HG03469 (cell line): ENCODE data around the gene DNPH1.
A peak's percentile ranks its signal among the peaks of the same experiment; 100 is the strongest.

Experiments
- ATAC-seq: cut with Tn5 transposase; IDR thresholded peaks from one replicate; pipeline ENCODE4 v1.9.1; 2021; ENCODE audit warnings: mild to moderate bottlenecking, moderate library complexity, moderate number of reproducible peaks; ENCODE audit not compliant: unreplicated experiment

Gene DNPH1

GRCh38 chr6:43246301-43247113 lies 17.2 kb upstream of the DNPH1 start:
- peak; percentile 12 for ATAC-seq

GRCh38 chr6:43243664-43244321 lies 14.5 kb upstream of the DNPH1 start:
- ATAC-seq = no peak

DNA sequence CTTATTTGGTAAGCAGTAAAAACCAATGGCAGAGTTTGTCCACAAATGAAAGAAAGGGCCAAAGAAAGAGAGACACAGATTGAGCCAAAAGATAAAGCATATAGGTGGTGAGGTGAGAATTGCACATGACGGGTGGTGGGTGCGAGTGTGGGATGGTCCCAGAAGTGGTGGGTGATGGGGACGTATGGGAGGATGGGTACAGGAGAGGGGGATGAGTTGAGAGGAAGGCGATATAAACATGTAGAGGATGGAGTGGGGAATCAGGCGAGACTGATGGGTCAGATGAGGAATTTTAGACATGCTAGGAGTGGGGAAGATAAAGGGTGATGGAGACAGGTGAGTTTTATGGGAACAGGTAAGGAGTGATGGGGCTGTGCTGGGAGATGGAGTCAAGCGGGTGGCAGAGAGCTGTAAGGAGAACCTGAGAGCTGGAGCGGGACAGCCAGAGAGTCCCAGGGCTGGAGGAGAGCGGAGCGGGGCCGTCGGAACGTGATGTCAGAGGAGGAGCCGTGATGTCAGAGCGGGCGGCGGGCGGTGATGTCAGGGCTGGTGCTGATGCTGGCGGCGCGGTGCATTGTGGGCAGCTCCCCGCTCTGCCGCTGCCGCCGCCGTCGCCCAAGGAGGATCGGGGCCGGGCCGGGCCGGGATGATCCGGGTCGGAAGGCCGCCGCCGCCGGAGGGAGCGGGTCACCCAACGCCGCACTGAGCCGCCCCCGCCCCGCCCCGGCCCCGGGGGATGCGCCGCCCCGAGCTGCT lies 13.8 kb upstream of the DNPH1 start, which contains the start of gene TTBK1:
TTBK1 (plus strand) TSS at position 574 of the 756 bp plus-strand sequence. CDS start 3,180 bp downstream, outside the sequence.
- ATAC-seq = no peak

DNA sequence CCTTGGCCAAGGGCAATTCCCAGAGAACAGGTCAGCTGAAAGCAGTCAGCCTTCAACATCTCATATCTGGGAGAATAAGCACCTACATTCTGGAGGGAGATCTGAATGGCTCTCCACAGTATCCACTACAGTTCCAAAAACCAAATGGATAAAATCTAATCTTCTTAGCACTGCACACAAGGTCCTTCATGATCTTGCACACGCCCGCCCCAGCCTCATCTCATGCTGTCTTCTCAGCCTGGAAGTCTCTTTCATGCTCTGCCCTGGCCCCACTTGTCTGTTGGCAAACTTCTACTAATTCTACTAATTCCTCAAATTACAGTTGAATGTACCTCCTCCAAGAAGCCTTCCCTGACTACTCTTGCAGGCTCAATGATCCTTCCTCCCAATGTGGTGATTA lies 12.2 kb upstream of the DNPH1 start:
- no peak for ATAC-seq

DNA sequence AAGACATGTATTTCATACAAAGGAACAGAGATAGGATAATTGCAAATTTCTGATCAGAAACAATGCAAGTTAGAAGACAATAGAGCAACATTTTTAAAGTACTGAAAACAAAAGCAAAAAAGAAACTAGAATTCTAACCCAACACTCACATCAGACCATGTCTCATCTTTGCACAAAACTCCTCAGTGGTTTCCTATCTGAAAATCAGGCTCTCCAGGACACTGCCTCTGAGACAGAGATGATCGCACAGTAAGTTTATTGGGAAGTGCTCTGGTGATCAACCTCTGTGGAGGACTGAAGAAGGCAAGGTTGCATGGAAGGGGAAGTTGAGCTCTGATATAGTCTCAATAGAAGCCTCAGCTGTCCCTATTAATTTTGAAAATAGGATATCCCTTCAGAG lies 11.7 kb upstream of the DNPH1 start:
- ATAC-seq = no peak

GRCh38 chr6:43239054-43239453 lies 9.8 kb upstream of the DNPH1 start:
- no peak for ATAC-seq

DNA sequence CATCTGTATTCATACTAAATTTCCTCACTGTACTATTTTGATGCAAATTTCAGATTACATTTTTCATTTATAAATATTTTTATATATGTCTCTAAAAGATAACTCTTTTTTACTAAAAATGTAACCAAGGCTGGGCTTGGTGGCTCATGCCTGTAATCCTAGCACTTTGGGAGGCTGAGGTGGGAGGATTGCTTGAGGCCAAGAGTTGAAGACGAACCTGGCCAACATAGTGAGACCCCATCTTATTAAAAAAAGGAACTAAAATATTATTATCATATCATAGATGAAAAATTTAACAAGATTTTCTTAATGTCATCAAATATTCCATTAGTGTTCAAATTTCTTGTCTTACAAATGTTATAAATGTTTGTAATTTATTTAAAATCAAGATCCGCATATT lies 6.6 kb upstream of the DNPH1 start:
- no peak for ATAC-seq

GRCh38 chr6:43231735-43232450 lies 2.6 kb upstream of the DNPH1 start:
- no peak for ATAC-seq

- ATAC-seq = no peak
These were observed 1.8 kb upstream of the DNPH1 start for GRCh38 chr6:43231053-43231452.

DNA sequence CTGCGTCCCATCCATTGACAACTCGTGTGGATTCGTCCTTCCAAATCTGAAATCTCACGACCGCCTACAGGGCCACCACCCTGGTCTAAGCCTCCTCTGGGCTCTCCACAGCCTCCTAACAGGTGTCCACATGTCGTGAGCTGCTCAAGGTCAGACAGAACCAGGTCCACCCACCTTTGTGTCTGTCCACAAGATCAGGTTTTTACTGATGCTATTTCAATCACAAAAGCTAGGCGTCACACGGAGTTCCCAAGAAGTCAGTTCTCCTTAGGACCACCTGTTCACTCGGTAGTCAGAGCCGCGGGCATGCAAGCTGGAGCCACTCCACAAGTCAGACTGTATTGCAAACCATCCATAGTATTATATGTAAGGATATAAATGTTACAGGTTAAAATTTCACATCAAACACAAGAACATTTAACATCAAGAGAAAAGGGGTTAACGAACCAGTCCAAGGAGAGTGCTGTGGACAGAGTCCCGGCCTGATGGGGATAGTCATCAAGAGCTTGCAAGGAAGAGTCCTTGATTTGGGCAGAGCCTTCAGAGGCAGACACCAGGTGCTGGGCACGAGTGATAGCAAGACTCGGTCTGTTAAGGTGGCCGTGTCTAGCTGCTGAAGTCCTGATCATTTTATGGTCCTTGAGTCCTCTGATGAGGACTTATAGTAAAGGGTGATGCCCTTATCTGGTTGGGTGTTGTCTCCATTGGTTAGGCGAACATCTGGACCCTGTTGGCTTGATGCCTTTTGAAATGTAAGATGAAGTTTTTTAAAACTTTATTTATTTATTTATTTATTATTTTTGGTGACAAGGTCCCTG lies 731 bp upstream of the DNPH1 start:
- ATAC-seq = no peak

- ATAC-seq = no peak
These were observed 3.0 kb downstream of the DNPH1 start for GRCh38 chr6:43226192-43226851.

- ATAC-seq = no peak
These were observed 6.1 kb downstream of the DNPH1 start for GRCh38 chr6:43223175-43223574.

DNA sequence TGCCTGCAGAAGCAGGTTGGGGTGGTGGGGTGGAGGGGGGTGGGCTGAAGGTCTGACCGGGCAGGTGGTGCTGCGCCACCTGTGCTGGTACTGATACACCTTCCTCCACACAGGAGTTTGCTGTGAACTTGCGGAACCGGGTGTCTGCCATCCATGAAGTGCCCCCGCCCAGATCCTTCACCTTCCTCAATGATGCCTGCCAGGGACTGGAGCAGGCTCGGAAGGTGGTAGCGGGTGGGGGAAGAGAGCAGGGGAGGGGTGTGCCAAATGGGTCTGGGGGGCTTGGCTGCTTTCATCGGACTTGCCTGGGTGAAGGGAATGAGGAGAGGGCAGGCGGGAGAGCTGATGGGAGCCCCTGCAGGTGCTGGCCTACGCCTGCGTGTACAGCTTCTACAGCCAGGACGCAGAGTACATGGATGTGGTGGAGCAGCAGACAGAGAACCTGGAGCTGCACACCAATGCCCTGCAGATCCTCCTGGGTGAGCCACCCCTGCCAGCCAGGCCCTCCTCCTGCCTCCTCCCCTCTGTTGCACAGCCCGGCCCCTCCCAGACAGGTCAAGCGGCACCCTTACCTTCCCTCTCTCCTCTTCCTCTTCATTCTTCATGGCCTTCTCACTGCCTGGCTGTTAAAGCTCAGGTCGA lies 6.7 kb downstream of the DNPH1 start:
- no peak for ATAC-seq

DNA sequence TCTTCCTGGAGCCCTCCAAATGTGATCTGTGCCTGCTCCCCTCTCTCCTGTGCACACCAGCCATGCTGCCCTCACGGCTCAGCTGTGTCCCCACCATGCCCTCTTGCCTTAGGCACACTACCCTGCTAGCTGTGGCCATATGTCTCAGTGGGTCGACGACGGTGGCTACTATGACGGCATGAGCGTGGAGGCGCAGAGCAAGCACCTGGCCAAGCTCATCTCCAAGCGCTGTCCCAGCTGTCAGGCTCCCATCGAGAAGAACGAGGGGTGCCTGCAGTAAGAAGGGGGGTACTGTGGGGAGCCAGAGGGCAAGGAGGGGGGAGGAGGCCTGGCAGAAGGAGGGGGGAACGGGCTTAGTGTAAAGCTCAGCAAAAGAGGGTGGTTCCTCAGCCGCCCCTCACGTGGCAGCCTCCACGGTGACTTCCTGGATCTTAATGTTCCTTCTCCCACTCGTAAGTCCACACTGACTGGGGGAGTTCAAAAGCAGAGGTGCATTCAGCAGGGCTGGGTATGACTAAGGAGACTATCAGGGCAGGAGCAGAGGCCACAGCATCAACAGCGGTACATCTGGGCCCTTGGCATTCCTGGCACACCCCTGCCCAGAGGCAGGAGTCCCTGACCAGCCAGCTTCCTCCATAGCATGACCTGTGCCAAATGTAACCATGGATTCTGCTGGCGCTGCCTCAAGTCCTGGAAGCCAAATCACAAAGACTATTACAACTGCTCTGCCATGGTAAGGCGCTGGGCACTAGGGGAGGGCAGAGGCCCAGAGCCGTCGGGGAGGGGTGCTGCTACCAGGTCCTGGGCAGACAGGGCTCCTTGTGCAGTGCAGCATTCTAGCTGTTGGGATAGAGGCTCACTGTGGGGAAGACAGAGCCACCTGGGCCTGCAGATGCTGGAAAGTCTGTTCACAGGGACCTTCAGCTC lies 8.0 kb downstream of the DNPH1 start:
- ATAC-seq = no peak

- ATAC-seq = no peak
These were observed 8.8 kb downstream of the DNPH1 start for GRCh38 chr6:43220439-43220951.

GRCh38 chr6:43219814-43220213 lies 9.5 kb downstream of the DNPH1 start:
- ATAC-seq = no peak

DNA sequence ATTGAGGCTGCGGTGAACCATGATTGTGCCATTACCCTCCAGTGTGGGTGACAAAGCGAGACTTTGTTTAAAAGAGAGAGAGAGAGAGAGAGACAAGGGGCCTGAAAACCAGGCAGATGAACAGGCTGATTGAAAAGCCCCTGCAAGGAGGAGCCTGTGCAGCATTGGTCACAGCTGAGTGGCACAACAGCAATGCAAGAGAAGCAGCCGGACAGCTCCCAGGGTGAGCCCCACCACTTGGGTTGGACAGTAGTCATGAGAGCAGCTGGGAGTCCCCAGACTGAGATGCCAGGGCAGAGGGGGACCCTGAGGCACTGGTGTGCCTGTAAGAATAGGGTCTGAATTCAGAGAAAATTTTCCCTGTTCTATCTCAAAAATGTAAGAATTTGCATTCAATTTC lies 10.2 kb downstream of the DNPH1 start:
- ATAC-seq = no peak

DNA sequence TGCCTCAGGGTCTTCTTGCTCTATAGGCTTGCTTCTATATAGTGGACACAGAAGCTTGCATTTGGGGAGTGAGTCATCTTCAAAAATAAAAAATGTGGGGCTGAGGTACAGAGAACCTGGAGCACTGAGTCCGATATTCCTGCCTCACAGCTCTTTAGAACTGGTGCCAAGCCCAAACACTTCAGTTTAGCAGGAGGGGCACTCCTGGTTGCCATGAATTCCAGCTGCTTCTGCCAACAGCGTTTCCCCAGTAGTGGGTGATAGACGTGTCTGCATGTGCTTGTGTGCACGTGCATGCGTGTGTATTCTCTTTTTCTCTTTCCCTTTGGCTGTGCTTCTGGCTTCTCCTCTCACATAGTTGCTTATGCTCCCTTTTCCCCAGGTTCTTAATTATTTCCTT lies 11.9 kb downstream of the DNPH1 start:
- no peak for ATAC-seq
